ENCODE results near the gene IQGAP1. TPM values are rescaled to one million over a fixed set of nuclear protein-coding genes. Genes with fewer than 3 reads are reported as not detected.

Gene IQGAP1
- polyA plus RNA-seq, 3 donors: 140 to 276 (median 207) TPM

DNA sequence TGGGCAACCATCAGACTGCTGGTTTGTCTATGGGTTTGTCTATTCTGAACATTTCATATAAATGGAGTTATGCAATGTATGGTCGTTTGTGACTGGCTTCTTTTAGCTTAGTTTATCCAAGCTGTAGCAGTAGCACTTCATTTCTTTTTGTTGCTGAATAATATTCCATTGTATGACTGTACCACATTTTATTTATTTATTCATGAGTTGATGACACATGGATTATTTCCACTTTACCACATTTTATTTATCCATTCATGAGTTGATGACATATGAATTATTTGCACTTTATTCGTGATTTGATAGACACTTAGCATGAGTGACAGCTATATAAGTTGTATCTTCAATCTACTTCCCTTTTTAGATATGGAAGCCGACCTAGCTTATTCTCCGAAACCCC lies 70.0 kb downstream of the IQGAP1 start:
- peaks cover 50% of the 10 kb centered on the region for H3K79me2 ChIP-seq (ENCODE audit: insufficient read depth, low read length)
- peaks cover 94 to 99% of the 10 kb centered on the region in 2 donors for H3K36me3 ChIP-seq (replicated peaks in 1 of 2; ENCODE audit: control insufficient read depth in 1 of 2, insufficient read depth in 2 of 2, low read length in 2 of 2)
- peaks cover 97% of the 10 kb centered on the region for H4K20me1 ChIP-seq (ENCODE audit: insufficient read depth, low read length)
- TF ChIP-seq, protein P1, sequence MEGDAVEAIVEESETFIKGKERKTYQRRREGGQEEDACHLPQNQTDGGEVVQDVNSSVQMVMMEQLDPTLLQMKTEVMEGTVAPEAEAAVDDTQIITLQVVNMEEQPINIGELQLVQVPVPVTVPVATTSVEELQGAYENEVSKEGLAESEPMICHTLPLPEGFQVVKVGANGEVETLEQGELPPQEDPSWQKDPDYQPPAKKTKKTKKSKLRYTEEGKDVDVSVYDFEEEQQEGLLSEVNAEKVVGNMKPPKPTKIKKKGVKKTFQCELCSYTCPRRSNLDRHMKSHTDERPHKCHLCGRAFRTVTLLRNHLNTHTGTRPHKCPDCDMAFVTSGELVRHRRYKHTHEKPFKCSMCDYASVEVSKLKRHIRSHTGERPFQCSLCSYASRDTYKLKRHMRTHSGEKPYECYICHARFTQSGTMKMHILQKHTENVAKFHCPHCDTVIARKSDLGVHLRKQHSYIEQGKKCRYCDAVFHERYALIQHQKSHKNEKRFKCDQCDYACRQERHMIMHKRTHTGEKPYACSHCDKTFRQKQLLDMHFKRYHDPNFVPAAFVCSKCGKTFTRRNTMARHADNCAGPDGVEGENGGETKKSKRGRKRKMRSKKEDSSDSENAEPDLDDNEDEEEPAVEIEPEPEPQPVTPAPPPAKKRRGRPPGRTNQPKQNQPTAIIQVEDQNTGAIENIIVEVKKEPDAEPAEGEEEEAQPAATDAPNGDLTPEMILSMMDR (IDR thresholded peaks at IDR 0.05): no peak
- H2AFZ ChIP-seq (ENCODE audit: insufficient read depth, low read depth, low read length, poor library complexity, severe bottlenecking): no peak overlapping the region
- no peak overlapping the region for H3K27ac ChIP-seq (ENCODE audit: low read depth in 1 of 2, low read length in 2 of 2)
- intact Hi-C loops (cut with micrococcal nuclease): no loop called here
- H3K27ac Mint-ChIP-seq: peak overlapping the region in 2 of 7 donors; percentile 12 to 36
- H3K36me3 Mint-ChIP-seq: peaks cover 86 to 94% of the 10 kb centered on the region in 2 donors
- H3K27me3 Mint-ChIP-seq (ENCODE audit: low read depth in 3 of 3): no peaks in the 10 kb centered on the region
- H3K9ac ChIP-seq (ENCODE audit: insufficient read depth, low read length, poor library complexity, severe bottlenecking): no peak overlapping the region
- WGBS (ENCODE audit: insufficient coverage): no CpG with 5 or more reads among the region's 4 CpGs
- H3K4me3 Mint-ChIP-seq: no peak overlapping the region
- H3K4me2 ChIP-seq (replicated peaks; ENCODE audit: extremely low read depth, low read length, poor library complexity, severe bottlenecking): no peak overlapping the region
- no peaks in the 10 kb centered on the region for H3K4me1 ChIP-seq (ENCODE audit: control insufficient read depth in 1 of 2, insufficient read depth in 2 of 2, low read length in 2 of 2)
- no peak overlapping the region for H3K4me3 ChIP-seq (replicated peaks in 1 of 3; ENCODE audit: low read depth in 2 of 3, low read length in 3 of 3)
- no peaks in the 10 kb centered on the region for H3K27me3 ChIP-seq (ENCODE audit: control insufficient read depth in 2 of 2, insufficient read depth in 2 of 2, low read length in 2 of 2)
- no peaks in the 10 kb centered on the region for H3K9me3 ChIP-seq (replicated peaks in 1 of 2; ENCODE audit: control insufficient read depth in 1 of 2, insufficient read depth in 1 of 2, low read length in 2 of 2)
- H3K9me3 Mint-ChIP-seq: no peaks in the 10 kb centered on the region
- no peak for DNase-seq
- peaks cover 4% of the 10 kb centered on the region for H3K4me1 Mint-ChIP-seq

DNA sequence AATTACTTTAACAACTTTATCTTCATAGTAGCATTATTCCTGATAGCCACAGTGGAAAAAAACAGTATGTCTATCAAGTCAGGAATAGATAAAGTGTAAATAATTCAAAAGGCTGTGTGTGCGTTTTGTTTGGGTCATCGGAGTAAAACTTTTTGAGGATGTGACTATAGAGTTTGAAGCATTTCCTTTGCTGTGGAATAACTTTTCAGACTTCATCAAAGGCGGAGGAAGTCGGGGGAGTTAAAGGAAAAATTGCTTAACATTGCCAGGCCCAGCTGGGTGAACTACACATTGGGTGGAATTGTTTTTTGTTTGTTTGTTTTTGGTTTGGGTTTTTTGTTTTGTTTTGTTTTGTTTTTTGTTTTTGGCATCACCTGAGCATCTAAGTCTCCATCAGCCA lies 71.3 kb downstream of the IQGAP1 start:
- H3K9ac ChIP-seq (ENCODE audit: insufficient read depth, low read length, poor library complexity, severe bottlenecking): no peak overlapping the region
- H3K27me3 ChIP-seq (ENCODE audit: control insufficient read depth in 2 of 2, insufficient read depth in 2 of 2, low read length in 2 of 2): no peaks in the 10 kb centered on the region
- H3K27ac Mint-ChIP-seq: peak overlapping the region in 2 of 7 donors; percentile 14 to 39
- no peaks in the 10 kb centered on the region for H3K9me3 ChIP-seq (replicated peaks in 1 of 2; ENCODE audit: control insufficient read depth in 1 of 2, insufficient read depth in 1 of 2, low read length in 2 of 2)
- peaks cover 94 to 99% of the 10 kb centered on the region in 2 donors for H3K36me3 ChIP-seq (replicated peaks in 1 of 2; ENCODE audit: control insufficient read depth in 1 of 2, insufficient read depth in 2 of 2, low read length in 2 of 2)
- H3K27ac ChIP-seq (ENCODE audit: low read depth in 1 of 2, low read length in 2 of 2): no peak overlapping the region
- H2AFZ ChIP-seq (ENCODE audit: insufficient read depth, low read depth, low read length, poor library complexity, severe bottlenecking): no peak overlapping the region
- H3K36me3 Mint-ChIP-seq: peaks cover 86 to 94% of the 10 kb centered on the region in 2 donors
- H3K4me2 ChIP-seq (replicated peaks; ENCODE audit: extremely low read depth, low read length, poor library complexity, severe bottlenecking): no peak overlapping the region
- peaks cover 4% of the 10 kb centered on the region for H3K4me1 Mint-ChIP-seq
- WGBS (ENCODE audit: insufficient coverage): 50% methylated on average over 4 of the region's 4 CpGs
- H3K27me3 Mint-ChIP-seq (ENCODE audit: low read depth in 3 of 3): no peaks in the 10 kb centered on the region
- H3K79me2 ChIP-seq (ENCODE audit: insufficient read depth, low read length): peaks cover 63% of the 10 kb centered on the region
- H4K20me1 ChIP-seq (ENCODE audit: insufficient read depth, low read length): peaks cover 97% of the 10 kb centered on the region
- H3K4me3 ChIP-seq (replicated peaks in 1 of 3; ENCODE audit: low read depth in 2 of 3, low read length in 3 of 3): no peak overlapping the region
- no peaks in the 10 kb centered on the region for H3K9me3 Mint-ChIP-seq
- H3K4me3 Mint-ChIP-seq: no peak overlapping the region
- TF ChIP-seq, protein P1 (IDR thresholded peaks at IDR 0.05): no peak
- H3K4me1 ChIP-seq (ENCODE audit: control insufficient read depth in 1 of 2, insufficient read depth in 2 of 2, low read length in 2 of 2): no peaks in the 10 kb centered on the region
- intact Hi-C loops (cut with micrococcal nuclease): no loop called here
- no peak for DNase-seq
